Hematopoietic multipotent progenitor cell (in vitro differentiated cells): ENCODE data around the gene NLRP5. TPM values are rescaled to one million over a fixed set of nuclear protein-coding genes. Genes with fewer than 3 reads are reported as not detected.
"Not testable (repeated sequence)": the region's sequence is repeated elsewhere in the genome, so short reads cannot be mapped to it uniquely, and the experiment has no call there.

Source experiments
- DNase-seq, 3 donors: peaks; one replicate each; pipeline ENCODE4 v3.0.0-alpha.2; 2011 to 2015; ENCODE audit warnings: low read depth in 2 of 3, low spot score in 2 of 3
- total RNA-seq: library from RNA; depleted of rRNA; stranded (reverse); fragments of >200 nt; gene quantifications from one replicate; pipeline ENCODE4 v1.2.3, GENCODE V29; 2012

Gene NLRP5
- total RNA-seq, result not detected

- no peak for DNase-seq
Measured at GRCh38 chr19:55986487-55986886, at the start of gene NLRP5. Gene NLRP5 (plus strand): TSS chr19:55986775.

- no peak for DNase-seq
Measured at GRCh38 chr19:55939206-55939605, 47.4 kb upstream of the NLRP5 start.

- no peak for DNase-seq
Measured at GRCh38 chr19:55940306-55940705, 46.3 kb upstream of the NLRP5 start.

- no peak for DNase-seq
Measured at GRCh38 chr19:55947532-55947931, 39.0 kb upstream of the NLRP5 start, which contains the start of gene NLRP8. Gene NLRP8 (plus strand): TSS chr19:55947832.

- DNase-seq, result not testable (repeated sequence)
Measured at GRCh38 chr19:55950566-55950965, 36.0 kb upstream of the NLRP5 start.

GRCh38 chr19:55956431-55956830 is 30.1 kb upstream of the NLRP5 start:
- DNase-seq, result no peak

GRCh38 chr19:55958356-55958755 is 28.2 kb upstream of the NLRP5 start:
- DNase-seq, result no peak

- DNase-seq, result no peak
Measured at GRCh38 chr19:55959996-55960675, 26.4 kb upstream of the NLRP5 start.

- no peak for DNase-seq
Measured at GRCh38 chr19:55962186-55962585, 24.4 kb upstream of the NLRP5 start.

- no peak for DNase-seq
Measured at GRCh38 chr19:55973982-55974381, 12.6 kb upstream of the NLRP5 start.

GRCh38 chr19:55980415-55980814 is 6.2 kb upstream of the NLRP5 start:
- no peak for DNase-seq

GRCh38 chr19:55985254-55985653 is 1.3 kb upstream of the NLRP5 start:
- DNase-seq, result no peak

- no peak for DNase-seq
Measured at GRCh38 chr19:55990831-55991230, 4.3 kb downstream of the NLRP5 start.

- DNase-seq, result no peak
Measured at GRCh38 chr19:55993492-55993891, 6.9 kb downstream of the NLRP5 start.

- DNase-seq, result no peak
Measured at GRCh38 chr19:56014765-56015164, 28.2 kb downstream of the NLRP5 start.

- peak in 2 of 3 donors; percentile 3 to 21 for DNase-seq
Measured at GRCh38 chr19:56015756-56016155, 29.2 kb downstream of the NLRP5 start.

GRCh38 chr19:56019325-56019724 is 32.8 kb downstream of the NLRP5 start:
- DNase-seq, result not testable (repeated sequence)

- DNase-seq, result not testable (repeated sequence)
Measured at GRCh38 chr19:56020355-56020975, 33.9 kb downstream of the NLRP5 start.

- no peak for DNase-seq
Measured at GRCh38 chr19:56026769-56027168, 40.2 kb downstream of the NLRP5 start.

GRCh38 chr19:56053596-56053995 is 67.0 kb downstream of the NLRP5 start:
- no peak for DNase-seq

GRCh38 chr19:56066152-56067023 is 79.8 kb downstream of the NLRP5 start:
- peak; percentile 41 to 74 (median 70) for DNase-seq
